Kidney epithelial cell (primary cell): ENCODE results near the gene NRSN2. TPM values are rescaled to one million over a fixed set of nuclear protein-coding genes. Genes with fewer than 3 reads are reported as not detected.
"Not testable (repeated sequence)": the region's sequence is repeated elsewhere in the genome, so short reads cannot be mapped to it uniquely, and the experiment has no call there.

Experiments
- DNase-seq: peaks from one replicate; pipeline ENCODE4 v3.0.0-alpha.2; 2010; ENCODE audit warnings: low read depth
- H3K27me3 ChIP-seq: 2 replicates; pipeline ENCODE4 v1.6.0; 2011; ENCODE audit warnings: low read length; ENCODE audit not compliant: control insufficient read depth, insufficient read depth
- H3K36me3 ChIP-seq: 2 replicates; pipeline ENCODE4 v1.5.1; 2011; ENCODE audit warnings: low read length; ENCODE audit not compliant: control insufficient read depth, insufficient read depth
- H3K4me3 ChIP-seq: 2 replicates; pipeline ENCODE4 v1.5.1; 2011; ENCODE audit warnings: low read depth, mild to moderate bottlenecking, control low read depth, low read length
- total RNA-seq: library from RNA; depleted of rRNA; stranded (reverse); fragments of >200 nt; gene quantifications from 2 replicates; pipeline ENCODE4 v1.2.3, GENCODE V29; 2015
- TF ChIP-seq, protein P1 (sequence below): IDR thresholded peaks from 2 replicates; pipeline ENCODE4 v1.5.1; 2011; ENCODE audit warnings: mild to moderate bottlenecking, moderate library complexity, low read length, control low read depth, inconsistent platforms; ENCODE audit not compliant: insufficient read depth, poor library complexity, severe bottlenecking

Gene NRSN2
- total RNA-seq, 1 donor from 2014 or later, result 36.9 TPM

DNA sequence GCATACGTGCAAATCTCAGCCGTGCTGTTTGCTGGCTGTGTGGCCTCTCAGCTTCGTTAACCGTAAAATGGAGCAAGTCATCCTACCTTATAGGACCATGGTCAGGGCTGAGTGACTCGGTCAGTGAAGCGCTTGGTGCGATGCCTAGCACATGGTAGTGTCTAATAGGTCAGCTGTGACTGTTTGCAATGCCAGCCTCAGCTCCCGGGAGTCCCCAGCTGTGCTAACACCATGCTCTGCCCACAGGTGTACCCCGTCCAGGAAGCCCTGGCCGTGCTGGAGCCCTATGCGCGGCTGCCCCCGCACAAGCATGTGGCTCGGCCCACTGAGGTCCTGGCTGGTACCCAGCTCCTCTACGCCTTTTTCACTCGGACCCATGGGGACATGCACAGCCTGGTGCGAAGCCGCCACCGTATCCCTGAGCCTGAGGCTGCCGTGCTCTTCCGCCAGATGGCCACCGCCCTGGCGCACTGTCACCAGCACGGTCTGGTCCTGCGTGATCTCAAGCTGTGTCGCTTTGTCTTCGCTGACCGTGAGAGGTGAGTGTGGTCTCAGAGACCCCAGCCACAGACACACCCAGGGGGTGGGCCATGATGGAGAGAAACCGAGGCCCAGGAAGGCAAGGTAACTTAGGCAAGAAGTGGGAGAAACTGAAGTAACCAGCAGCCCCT, 44.3 kb downstream of the NRSN2 start:
- no peak for DNase-seq
- TF ChIP-seq, protein P1, sequence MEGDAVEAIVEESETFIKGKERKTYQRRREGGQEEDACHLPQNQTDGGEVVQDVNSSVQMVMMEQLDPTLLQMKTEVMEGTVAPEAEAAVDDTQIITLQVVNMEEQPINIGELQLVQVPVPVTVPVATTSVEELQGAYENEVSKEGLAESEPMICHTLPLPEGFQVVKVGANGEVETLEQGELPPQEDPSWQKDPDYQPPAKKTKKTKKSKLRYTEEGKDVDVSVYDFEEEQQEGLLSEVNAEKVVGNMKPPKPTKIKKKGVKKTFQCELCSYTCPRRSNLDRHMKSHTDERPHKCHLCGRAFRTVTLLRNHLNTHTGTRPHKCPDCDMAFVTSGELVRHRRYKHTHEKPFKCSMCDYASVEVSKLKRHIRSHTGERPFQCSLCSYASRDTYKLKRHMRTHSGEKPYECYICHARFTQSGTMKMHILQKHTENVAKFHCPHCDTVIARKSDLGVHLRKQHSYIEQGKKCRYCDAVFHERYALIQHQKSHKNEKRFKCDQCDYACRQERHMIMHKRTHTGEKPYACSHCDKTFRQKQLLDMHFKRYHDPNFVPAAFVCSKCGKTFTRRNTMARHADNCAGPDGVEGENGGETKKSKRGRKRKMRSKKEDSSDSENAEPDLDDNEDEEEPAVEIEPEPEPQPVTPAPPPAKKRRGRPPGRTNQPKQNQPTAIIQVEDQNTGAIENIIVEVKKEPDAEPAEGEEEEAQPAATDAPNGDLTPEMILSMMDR, result no peak
- H3K27me3 ChIP-seq, result no peaks in the 10 kb centered on the region
- peaks cover 14% of the 10 kb centered on the region for H3K36me3 ChIP-seq
- no peak overlapping the region for H3K4me3 ChIP-seq

DNA sequence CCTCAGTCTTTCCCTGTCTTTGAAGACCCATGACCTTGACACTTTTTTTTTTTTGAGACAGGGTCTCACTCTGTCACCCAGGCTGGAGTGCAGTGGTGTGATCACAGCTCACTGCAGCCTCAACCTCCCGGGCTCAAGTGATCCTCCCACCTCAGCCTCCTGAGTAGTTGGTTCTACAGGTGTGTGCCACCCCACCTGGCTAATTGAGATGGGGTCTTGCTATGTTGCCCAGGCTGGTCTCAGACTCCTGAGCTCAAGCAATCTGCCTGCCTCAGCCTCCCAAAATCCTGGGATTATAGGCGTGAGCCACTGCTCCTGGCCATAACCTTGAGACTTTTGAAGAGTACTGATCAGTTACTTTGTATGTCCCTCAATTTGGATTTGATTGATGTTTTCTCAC, 46.4 kb downstream of the NRSN2 start:
- not testable (repeated sequence) for H3K27me3 ChIP-seq, DNase-seq, H3K4me3 ChIP-seq
- peaks cover 15% of the 10 kb centered on the region for H3K36me3 ChIP-seq

DNA sequence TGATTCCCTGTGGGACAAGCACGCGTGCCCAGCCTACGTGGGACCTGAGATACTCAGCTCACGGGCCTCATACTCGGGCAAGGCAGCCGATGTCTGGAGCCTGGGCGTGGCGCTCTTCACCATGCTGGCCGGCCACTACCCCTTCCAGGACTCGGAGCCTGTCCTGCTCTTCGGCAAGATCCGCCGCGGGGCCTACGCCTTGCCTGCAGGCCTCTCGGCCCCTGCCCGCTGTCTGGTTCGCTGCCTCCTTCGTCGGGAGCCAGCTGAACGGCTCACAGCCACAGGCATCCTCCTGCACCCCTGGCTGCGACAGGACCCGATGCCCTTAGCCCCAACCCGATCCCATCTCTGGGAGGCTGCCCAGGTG, 49.3 kb downstream of the NRSN2 start:
- Histone ChIP-seq H3K27me3 (no peaks in the 10 kb centered on the region), H3K4me3 (no peak overlapping the region), H3K36me3 (peaks cover 7% of the 10 kb centered on the region)
- no peak for DNase-seq
- TF ChIP-seq, protein P1, result no peak

DNA sequence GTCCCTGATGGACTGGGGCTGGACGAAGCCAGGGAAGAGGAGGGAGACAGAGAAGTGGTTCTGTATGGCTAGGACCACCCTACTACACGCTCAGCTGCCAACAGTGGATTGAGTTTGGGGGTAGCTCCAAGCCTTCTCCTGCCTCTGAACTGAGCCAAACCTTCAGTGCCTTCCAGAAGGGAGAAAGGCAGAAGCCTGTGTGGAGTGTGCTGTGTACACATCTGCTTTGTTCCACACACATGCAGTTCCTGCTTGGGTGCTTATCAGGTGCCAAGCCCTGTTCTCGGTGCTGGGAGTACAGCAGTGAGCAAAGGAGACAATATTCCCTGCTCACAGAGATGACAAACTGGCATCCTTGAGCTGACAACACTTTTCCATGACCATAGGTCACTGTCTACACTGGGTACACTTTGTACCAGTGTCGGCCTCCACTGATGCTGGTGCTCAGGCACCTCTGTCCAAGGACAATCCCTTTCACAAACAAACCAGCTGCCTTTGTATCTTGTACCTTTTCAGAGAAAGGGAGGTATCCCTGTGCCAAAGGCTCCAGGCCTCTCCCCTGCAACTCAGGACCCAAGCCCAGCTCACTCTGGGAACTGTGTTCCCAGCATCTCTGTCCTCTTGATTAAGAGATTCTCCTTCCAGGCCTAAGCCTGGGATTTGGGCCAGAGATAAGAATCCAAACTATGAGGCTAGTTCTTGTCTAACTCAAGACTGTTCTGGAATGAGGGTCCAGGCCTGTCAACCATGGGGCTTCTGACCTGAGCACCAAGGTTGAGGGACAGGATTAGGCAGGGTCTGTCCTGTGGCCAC, 49.9 kb downstream of the NRSN2 start:
- Histone ChIP-seq H3K4me3 (no peak overlapping the region), H3K36me3 (peaks cover 4% of the 10 kb centered on the region), H3K27me3 (no peaks in the 10 kb centered on the region)
- TF ChIP-seq, protein P1, result no peak
- DNase-seq, result no peak

DNA sequence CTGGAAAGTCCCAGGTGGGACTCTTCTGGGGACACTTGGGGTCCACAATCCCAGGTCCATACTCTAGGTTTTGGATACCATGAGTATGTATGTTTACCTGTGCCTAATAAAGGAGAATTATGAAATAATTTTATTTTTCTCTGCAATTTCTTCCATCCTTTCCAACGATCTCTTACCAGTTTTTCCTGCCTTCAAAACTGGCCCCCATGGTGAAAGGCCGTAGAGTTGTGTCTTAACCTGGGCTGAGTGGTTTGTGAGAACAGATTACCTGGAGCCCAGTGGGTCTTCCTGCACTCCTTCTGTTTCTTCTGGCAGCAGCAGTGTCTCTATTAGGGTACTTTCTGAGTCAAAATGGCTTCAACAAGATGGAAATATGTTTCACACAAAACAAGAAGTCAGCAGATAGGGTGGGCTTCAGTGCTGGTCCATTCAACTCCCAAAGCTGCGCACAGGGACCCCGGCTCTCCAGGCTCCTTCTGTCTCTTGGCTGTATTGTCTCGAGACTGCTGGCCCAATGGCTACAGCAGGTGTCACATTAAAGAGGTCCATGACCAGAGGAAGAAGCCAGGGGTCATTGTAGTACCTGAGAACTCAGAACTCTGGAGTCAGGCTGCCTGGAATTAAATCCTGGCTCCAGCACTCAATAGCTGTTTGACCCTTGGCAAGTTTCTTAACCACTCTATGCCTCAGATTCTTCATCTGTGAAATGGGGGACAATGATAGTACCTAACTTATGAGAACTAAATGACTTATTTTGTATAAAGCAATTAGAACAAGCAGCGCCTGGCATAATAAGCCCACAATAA, 50.7 kb downstream of the NRSN2 start:
- Histone ChIP-seq H3K27me3 (no peaks in the 10 kb centered on the region), H3K36me3 (peaks cover 4% of the 10 kb centered on the region), H3K4me3 (no peak overlapping the region)
- TF ChIP-seq, protein P1, result no peak
- no peak for DNase-seq

DNA sequence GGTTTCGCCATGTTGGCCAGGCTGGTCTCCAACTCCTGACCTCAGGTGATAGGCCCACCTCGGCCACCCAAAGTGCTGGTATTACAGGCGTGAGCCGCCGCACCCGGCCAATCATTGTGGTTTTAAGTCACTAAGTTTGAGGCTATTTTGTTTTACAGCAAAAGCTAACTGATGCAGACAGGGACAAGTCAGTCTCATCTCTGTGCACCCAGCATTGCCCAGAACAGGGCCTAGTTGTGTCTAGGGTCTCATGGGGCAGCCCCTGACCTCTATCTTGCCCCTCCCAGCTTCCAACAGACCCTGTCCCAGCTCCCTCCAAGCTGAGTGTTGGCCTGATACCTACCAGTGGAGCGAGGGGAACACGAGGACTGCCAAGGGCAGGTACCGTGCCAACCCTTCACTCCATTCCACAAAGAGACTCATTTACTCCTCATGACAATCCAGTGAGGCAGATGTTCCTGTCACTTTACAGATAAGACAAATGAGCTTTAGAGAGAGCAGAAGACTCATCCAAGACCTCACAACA, 52.3 kb downstream of the NRSN2 start:
- Histone ChIP-seq H3K4me3 (no peak overlapping the region), H3K27me3 (no peaks in the 10 kb centered on the region), H3K36me3 (peaks cover 4% of the 10 kb centered on the region)
- TF ChIP-seq, protein P1, result no peak
- no peak for DNase-seq
